Measurements from ENCODE around the gene PEX11A. TPM values are rescaled to one million over a fixed set of nuclear protein-coding genes. Genes with fewer than 3 reads are reported as not detected.

The PEX11A gene
- total RNA-seq, 4 donors from 2014 or later = 10.0 to 46.4 (median 21.8) TPM

GRCh38 chr15:89677381-89677780, 13.2 kb downstream of the PEX11A start:
- no peak for DNase-seq
- H3K9me3 ChIP-seq = no peaks in the 10 kb centered on the region

GRCh38 chr15:89675606-89676005, 14.9 kb downstream of the PEX11A start:
- DNase-seq (no peak), ATAC-seq (no peak)
- no peaks in the 10 kb centered on the region for H3K36me3 ChIP-seq
- H3K27me3 ChIP-seq = no peaks in the 10 kb centered on the region
- H3K4me1 ChIP-seq = peaks cover 15 to 18% of the 10 kb centered on the region in 2 donors
- no peak overlapping the region for H3K4me3 ChIP-seq
- no peak overlapping the region for H3K27ac ChIP-seq
- H3K9me3 ChIP-seq = no peaks in the 10 kb centered on the region
- in situ Hi-C loops (cut with MboI; ENCODE audit: low sequenced_read_pairs in 4 of 4) = no loop called here
- intact Hi-C loops (cut with DNase I; ENCODE audit: low total_unique reads) = no loop called here
- TF ChIP-seq CTCF (IDR thresholded peaks at IDR 0.05 in 4 of 5, conservative IDR thresholded peaks at IDR 0.05 in 1 of 5) (no peak), POLR2A (IDR thresholded peaks at IDR 0.05) (no peak)

More at GRCh38 chr15:89677381-89677780, 13.2 kb downstream of the PEX11A start:
- intact Hi-C loops (cut with DNase I; ENCODE audit: low total_unique reads) = no loop called here
- no peak for ATAC-seq
- Histone ChIP-seq H3K27me3 (no peaks in the 10 kb centered on the region), H3K4me1 (peaks cover 28 to 32% of the 10 kb centered on the region in 2 donors), H3K36me3 (no peaks in the 10 kb centered on the region), H3K27ac (no peak overlapping the region), H3K4me3 (no peak overlapping the region)
- no peak for TF ChIP-seq CTCF (IDR thresholded peaks at IDR 0.05 in 4 of 5, conservative IDR thresholded peaks at IDR 0.05 in 1 of 5)
- no peak for TF ChIP-seq POLR2A (IDR thresholded peaks at IDR 0.05)
- in situ Hi-C loops (cut with MboI; ENCODE audit: low sequenced_read_pairs in 4 of 4) = no loop called here

GRCh38 chr15:89674526-89674925, 16.0 kb downstream of the PEX11A start:
- Histone ChIP-seq H3K27ac (no peak overlapping the region), H3K4me3 (no peak overlapping the region), H3K27me3 (no peaks in the 10 kb centered on the region), H3K4me1 (peaks cover 5 to 8% of the 10 kb centered on the region in 2 donors), H3K9me3 (no peaks in the 10 kb centered on the region), H3K36me3 (no peaks in the 10 kb centered on the region)
- intact Hi-C loops (cut with DNase I; ENCODE audit: low total_unique reads) = no loop called here
- ATAC-seq (no peak), DNase-seq (no peak)
- in situ Hi-C loops (cut with MboI; ENCODE audit: low sequenced_read_pairs in 4 of 4) = no loop called here
- TF ChIP-seq POLR2A (IDR thresholded peaks at IDR 0.05) (no peak), CTCF (IDR thresholded peaks at IDR 0.05 in 4 of 5, conservative IDR thresholded peaks at IDR 0.05 in 1 of 5) (no peak)

DNA sequence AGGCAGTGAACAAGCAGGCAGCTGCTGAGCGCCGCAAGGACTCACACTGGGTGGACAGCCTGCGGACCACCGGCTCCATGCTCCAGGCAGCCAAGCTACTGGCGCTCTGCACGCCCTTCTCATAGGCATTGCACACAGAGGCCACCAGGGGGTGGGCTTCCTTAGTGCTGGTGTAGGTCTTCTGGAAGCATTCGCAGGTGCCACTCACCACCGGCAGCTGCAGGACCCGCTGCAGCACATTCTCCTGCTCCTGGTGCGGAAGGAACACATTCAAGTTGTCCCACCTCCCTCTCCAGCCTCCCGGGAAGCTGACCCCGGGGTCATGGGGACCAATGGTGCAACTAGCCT, 17.4 kb downstream of the PEX11A start:
- Histone ChIP-seq H3K9me3 (no peaks in the 10 kb centered on the region), H3K4me3 (no peak overlapping the region), H3K27ac (no peak overlapping the region), H3K36me3 (no peaks in the 10 kb centered on the region), H3K4me1 (no peaks in the 10 kb centered on the region), H3K27me3 (no peaks in the 10 kb centered on the region)
- in situ Hi-C loops (cut with MboI; ENCODE audit: low sequenced_read_pairs in 4 of 4) (no loop called here), intact Hi-C loops (cut with DNase I; ENCODE audit: low total_unique reads) (no loop called here)
- no peak for ATAC-seq
- DNase-seq = no peak
- TF ChIP-seq POLR2A (IDR thresholded peaks at IDR 0.05) (no peak), CTCF (IDR thresholded peaks at IDR 0.05 in 4 of 5, conservative IDR thresholded peaks at IDR 0.05 in 1 of 5) (peak in 2 of 5 experiments; percentile 23 to 34)

All from gastrocnemius medialis (tissue), 4 donors.